IPS DF 4.7 (cell line): Measurements from ENCODE around the gene CAPN9.
"Not testable (repeated sequence)": the region's sequence is repeated elsewhere in the genome, so short reads cannot be mapped to it uniquely, and the experiment has no call there.

Source experiments
- DNase-seq: peaks from one replicate; pipeline ENCODE4 v3.0.0-alpha.2; 2013; ENCODE audit warnings: low spot score; ENCODE audit errors: extremely low read depth

The CAPN9 gene

GRCh38 chr1:230767859-230768612 lies 20.8 kb downstream of the CAPN9 start:
- not testable (repeated sequence) for DNase-seq

- DNase-seq, result no peak
These were observed 21.8 kb downstream of the CAPN9 start for GRCh38 chr1:230768903-230769570.

- DNase-seq, result no peak
These were observed 23.1 kb downstream of the CAPN9 start for GRCh38 chr1:230770317-230770716.

GRCh38 chr1:230771773-230772354 lies 24.7 kb downstream of the CAPN9 start:
- DNase-seq, result no peak

- DNase-seq, result no peak
These were observed 25.5 kb downstream of the CAPN9 start for GRCh38 chr1:230772457-230773395.

GRCh38 chr1:230773396-230774033 lies 26.3 kb downstream of the CAPN9 start:
- DNase-seq, result no peak

GRCh38 chr1:230778916-230779590 lies 31.9 kb downstream of the CAPN9 start:
- no peak for DNase-seq

GRCh38 chr1:230781131-230781530 lies 33.9 kb downstream of the CAPN9 start:
- no peak for DNase-seq

GRCh38 chr1:230781594-230781993 lies 34.4 kb downstream of the CAPN9 start:
- DNase-seq, result no peak

GRCh38 chr1:230784163-230784562 lies 37.0 kb downstream of the CAPN9 start:
- no peak for DNase-seq

GRCh38 chr1:230785636-230786384 lies 38.6 kb downstream of the CAPN9 start:
- no peak for DNase-seq

GRCh38 chr1:230786385-230786753 lies 39.2 kb downstream of the CAPN9 start:
- no peak for DNase-seq

- DNase-seq, result no peak
These were observed 40.3 kb downstream of the CAPN9 start for GRCh38 chr1:230787471-230787870.

- no peak for DNase-seq
These were observed 41.5 kb downstream of the CAPN9 start for GRCh38 chr1:230788561-230789275.

GRCh38 chr1:230790026-230790425 lies 42.8 kb downstream of the CAPN9 start:
- no peak for DNase-seq

GRCh38 chr1:230791986-230792564 lies 44.9 kb downstream of the CAPN9 start:
- no peak for DNase-seq

- DNase-seq, result no peak
These were observed 45.7 kb downstream of the CAPN9 start for GRCh38 chr1:230792691-230793462.

GRCh38 chr1:230793463-230793745 lies 46.2 kb downstream of the CAPN9 start:
- no peak for DNase-seq
